H9 (cell line): ENCODE measurements around the gene RHBDD1. TPM values are rescaled to one million over a fixed set of nuclear protein-coding genes. Genes with fewer than 3 reads are reported as not detected.

Source experiments
- DNase-seq: peaks from one replicate; pipeline ENCODE4 v3.0.0-alpha.2; 2017
- H2AFZ ChIP-seq: one replicate; pipeline ENCODE4 v1.6.1; 2013; ENCODE audit warnings: mild to moderate bottlenecking, low read length, control low read depth, moderate library complexity
- H2AK5ac ChIP-seq: 2 replicates; pipeline ENCODE4 v1.6.1; 2013; ENCODE audit warnings: low read length, control low read depth, mixed read lengths; ENCODE audit not compliant: insufficient read length
- H2BK120ac ChIP-seq: one replicate; pipeline ENCODE4 v1.6.1; 2013; ENCODE audit warnings: low read depth, mild to moderate bottlenecking, low read length, control low read depth, inconsistent platforms; ENCODE audit not compliant: poor library complexity, severe bottlenecking
- H2BK12ac ChIP-seq: 2 replicates; pipeline ENCODE4 v1.6.1; 2013; ENCODE audit warnings: low read length, control low read depth, mixed read lengths, low read depth; ENCODE audit not compliant: insufficient read length
- H2BK15ac ChIP-seq: 2 replicates; pipeline ENCODE4 v1.6.1; 2013; ENCODE audit warnings: low read depth, low read length, control low read depth
- H2BK20ac ChIP-seq: one replicate; pipeline ENCODE4 v1.6.1; 2013; ENCODE audit warnings: low read depth, mild to moderate bottlenecking, low read length, control low read depth, inconsistent platforms; ENCODE audit not compliant: poor library complexity, severe bottlenecking
- H2BK5ac ChIP-seq: 2 replicates; pipeline ENCODE4 v1.6.1; 2013; ENCODE audit warnings: low read length, control low read depth, mixed read lengths; ENCODE audit not compliant: insufficient read length
- H3K14ac ChIP-seq: 2 replicates; pipeline ENCODE4 v1.6.1; 2013; ENCODE audit warnings: low read length, control low read depth; ENCODE audit not compliant: insufficient read depth
- H3K18ac ChIP-seq: 2 replicates; pipeline ENCODE4 v1.6.1; 2013; ENCODE audit warnings: low read depth, mild to moderate bottlenecking, mixed read lengths, low read length, control low read depth; ENCODE audit not compliant: insufficient read length
- H3K23ac ChIP-seq: 2 replicates; pipeline ENCODE4 v1.6.1; 2013; ENCODE audit warnings: low read length, control low read depth, mixed read lengths, low read depth; ENCODE audit not compliant: insufficient read length
- H3K23me2 ChIP-seq: 2 replicates; pipeline ENCODE4 v1.6.1; 2013; ENCODE audit warnings: low read depth, mild to moderate bottlenecking, mixed read lengths, low read length, control low read depth; ENCODE audit not compliant: insufficient read length, poor library complexity, severe bottlenecking
- H3K27ac ChIP-seq: 2 replicates; pipeline ENCODE4 v1.5.1; 2013; ENCODE audit warnings: low read length, control low read depth, mixed read lengths, low read depth; ENCODE audit not compliant: insufficient read length
- H3K27me3 ChIP-seq: 2 replicates; pipeline ENCODE4 v1.6.1; 2013; ENCODE audit warnings: low read length, control low read depth, inconsistent platforms; ENCODE audit not compliant: insufficient read depth
- H3K4ac ChIP-seq: 2 replicates; pipeline ENCODE4 v1.6.1; 2013; ENCODE audit warnings: low read depth, mild to moderate bottlenecking, control low read depth, inconsistent platforms, low read length, moderate library complexity
- H3K4me1 ChIP-seq: 2 replicates; pipeline ENCODE4 v1.6.1; 2013; ENCODE audit warnings: low read length, control low read depth, inconsistent platforms; ENCODE audit not compliant: insufficient read depth
- H3K4me2 ChIP-seq: 2 replicates; pipeline ENCODE4 v1.6.1; 2013; ENCODE audit warnings: low read length, control low read depth, mixed read lengths; ENCODE audit not compliant: insufficient read length, insufficient read depth
- H3K56ac ChIP-seq: 2 replicates; pipeline ENCODE4 v1.6.1; 2013; ENCODE audit warnings: low read depth, mild to moderate bottlenecking, mixed read lengths, low read length, control low read depth; ENCODE audit not compliant: insufficient read length
- H3K79me1 ChIP-seq: 2 replicates; pipeline ENCODE4 v1.6.1; 2013; ENCODE audit warnings: low read depth, mild to moderate bottlenecking, moderate library complexity, low read length, control low read depth, inconsistent platforms; ENCODE audit not compliant: insufficient read depth, poor library complexity, severe bottlenecking
- H3K79me2 ChIP-seq: 2 replicates; pipeline ENCODE4 v1.6.1; 2013; ENCODE audit warnings: low read length, control low read depth, inconsistent platforms; ENCODE audit not compliant: insufficient read depth
- H3K9ac ChIP-seq: 2 replicates; pipeline ENCODE4 v1.6.1; 2013; ENCODE audit warnings: low read length, control low read depth, mixed read lengths; ENCODE audit not compliant: insufficient read length; ENCODE audit errors: extremely low read depth
- H3K9me3 ChIP-seq: one replicate; pipeline ENCODE4 v1.6.1; 2013; ENCODE audit warnings: low read depth, low read length, inconsistent platforms; ENCODE audit not compliant: control insufficient read depth
- H3T11ph ChIP-seq: one replicate; pipeline ENCODE4 v1.6.1; 2013; ENCODE audit warnings: mild to moderate bottlenecking, low read length, control low read depth, inconsistent platforms
- H4K20me1 ChIP-seq: one replicate; pipeline ENCODE4 v1.6.1; 2013; ENCODE audit not compliant: control insufficient read depth, insufficient read length, insufficient read depth
- H4K5ac ChIP-seq: 2 replicates; pipeline ENCODE4 v1.6.1; 2013; ENCODE audit warnings: low read depth, mild to moderate bottlenecking, mixed read lengths, low read length, control low read depth; ENCODE audit not compliant: insufficient read length
- H4K8ac ChIP-seq: replicated peaks from 2 replicates; pipeline ENCODE4 v1.6.1; 2013; ENCODE audit warnings: low read length, control low read depth, mixed read lengths, low read depth; ENCODE audit not compliant: insufficient read length
- H4K91ac ChIP-seq: 2 replicates; pipeline ENCODE4 v1.6.1; 2013; ENCODE audit warnings: low read depth, mild to moderate bottlenecking, moderate library complexity, mixed read lengths, low read length, control low read depth; ENCODE audit not compliant: insufficient read length
- H3K27ac Mint-ChIP-seq, 3 experiments: 2 replicates in 2 of 3; 3 replicates in 1 of 3; pipeline ENCODE4 v1.8.0; 2020 to 2021; ENCODE audit warnings: mixed read lengths in 3 of 3, mild to moderate bottlenecking in 1 of 3, moderate library complexity in 1 of 3
- H3K27me3 Mint-ChIP-seq: 2 replicates; pipeline ENCODE4 v1.8.0; 2021; ENCODE audit warnings: low read depth, mild to moderate bottlenecking, moderate library complexity, mixed read lengths
- H3K36me3 Mint-ChIP-seq, 3 experiments: 2 replicates in 2 of 3; 3 replicates in 1 of 3; pipeline ENCODE4 v1.8.0; 2020 to 2021; ENCODE audit warnings: low read depth in 3 of 3, mixed read lengths in 3 of 3; ENCODE audit not compliant: insufficient read depth in 1 of 3
- H3K4me1 Mint-ChIP-seq, 2 experiments: 2 replicates each; pipeline ENCODE4 v1.8.0; 2020; ENCODE audit warnings: mixed read lengths in 2 of 2
- H3K4me3 Mint-ChIP-seq, 2 experiments: 2 replicates in 1 of 2; 3 replicates in 1 of 2; pipeline ENCODE4 v1.8.0; 2020 to 2021; ENCODE audit warnings: mild to moderate bottlenecking in 2 of 2, mixed read lengths in 2 of 2, moderate library complexity in 1 of 2
- H3K9me3 Mint-ChIP-seq, 2 experiments: 2 replicates in 1 of 2; 3 replicates in 1 of 2; pipeline ENCODE4 v1.8.0; 2020; ENCODE audit warnings: mild to moderate bottlenecking in 2 of 2, mixed read lengths in 2 of 2, moderate library complexity in 1 of 2
- CTCF ChIP-seq: fragments of 200-600 bp; sonication (generic); conservative IDR thresholded peaks from 3 replicates; pipeline ENCODE4 v1.8.0; 2021; ENCODE audit warnings: antibody characterized with exemption, mild to moderate bottlenecking
- WGBS: extraction: QIAGEN DNeasy Blood & Tissue Kit; methylation state at CpG from one replicate; pipeline ENCODE4 v1.1.7; 2013; ENCODE audit warnings: missing lambda C conversion rate, low lambda C conversion rate, mixed read lengths; ENCODE audit not compliant: insufficient read length; ENCODE audit errors: extremely low coverage; 5-methylcytosine and 5-hydroxymethylcytosine counted together
- total RNA-seq: library from RNA; stranded (reverse); gene quantifications from 2 replicates; pipeline ENCODE4 v1.2.1, GENCODE V29; 2021

The RHBDD1 gene
- total RNA-seq, 1 experiment from 2014 or later, result 24.9 TPM

- H3K27me3 ChIP-seq, result no peaks in the 10 kb centered on the region
Observed at GRCh38 chr2:226873826-226874225, 38.0 kb downstream of the RHBDD1 start.

More at GRCh38 chr2:226873826-226874225, 38.0 kb downstream of the RHBDD1 start:
- H3K36me3 Mint-ChIP-seq, result peaks cover 0 to 3% (median 0%) of the 10 kb centered on the region in 3 experiments; a peak in 2 of 7 replicates
- Histone ChIP-seq H3K27ac (no peak overlapping the region), H3K4me1 (no peaks in the 10 kb centered on the region; the same call in 1 of the 2 replicates), H4K20me1 (no peaks in the 10 kb centered on the region), H2AFZ (no peak overlapping the region), H3K79me2 (no peaks in the 10 kb centered on the region), H3K56ac (no peak overlapping the region), H2BK120ac (no peak overlapping the region), H3T11ph (no peak overlapping the region), H3K9me3 (no peaks in the 10 kb centered on the region), H3K79me1 (no peaks in the 10 kb centered on the region), H2BK15ac (no peak overlapping the region), H2BK20ac (no peak overlapping the region), H3K4me2 (no peak overlapping the region), H3K14ac (no peak overlapping the region), H3K23ac (no peak overlapping the region), H3K23me2 (no peaks in the 10 kb centered on the region), H3K4ac (no peak overlapping the region), H4K5ac (no peak overlapping the region), H2BK12ac (no peak overlapping the region), H2BK5ac (no peak overlapping the region), H4K8ac (no peak overlapping the region), H2AK5ac (no peak overlapping the region), H3K18ac (no peak overlapping the region), H4K91ac (no peak overlapping the region), H3K9ac (no peak overlapping the region)
- DNase-seq, result no peak
- H3K4me1 Mint-ChIP-seq, result peaks cover 22 to 31% of the 10 kb centered on the region in 2 experiments
- no peak overlapping the region for H3K4me3 Mint-ChIP-seq
- H3K27me3 Mint-ChIP-seq, result no peaks in the 10 kb centered on the region
- TF ChIP-seq CTCF, result no peak
- peak overlapping the region in 1 of 3 experiments; percentile 13; a peak in 1 of 7 replicates for H3K27ac Mint-ChIP-seq
- H3K9me3 Mint-ChIP-seq, result no peaks in the 10 kb centered on the region
- WGBS, result no CpG with 5 or more reads among the region's 1 CpG
